GM06990 (cell line): ENCODE data around the gene NOL6.

Source experiments
- DNase-seq: peaks from one replicate; pipeline ENCODE4 v3.0.0-alpha.2; 2011; ENCODE audit not compliant: insufficient read length; ENCODE audit errors: extremely low read depth
- H3K27me3 ChIP-seq: replicated peaks from 2 replicates; pipeline ENCODE4 v1.6.0; 2011; ENCODE audit warnings: low read length; ENCODE audit not compliant: control insufficient read depth, insufficient read depth
- H3K36me3 ChIP-seq: 2 replicates; pipeline ENCODE4 v1.5.1; 2011; ENCODE audit warnings: low read length; ENCODE audit not compliant: control insufficient read depth, insufficient read depth
- H3K4me3 ChIP-seq: replicated peaks from 2 replicates; pipeline ENCODE4 v1.5.1; 2011; ENCODE audit warnings: low read depth, mild to moderate bottlenecking, control low read depth, low read length
- TF ChIP-seq, protein P1 (sequence below): IDR thresholded peaks from 2 replicates; pipeline ENCODE4 v1.5.1; 2011; ENCODE audit warnings: low read length, control low read depth, mild to moderate bottlenecking, inconsistent platforms; ENCODE audit not compliant: insufficient read depth, poor library complexity, severe bottlenecking

NOL6 gene

GRCh38 chr9:33443464-33444154 is 30.1 kb downstream of the NOL6 start:
- TF ChIP-seq, protein P1, sequence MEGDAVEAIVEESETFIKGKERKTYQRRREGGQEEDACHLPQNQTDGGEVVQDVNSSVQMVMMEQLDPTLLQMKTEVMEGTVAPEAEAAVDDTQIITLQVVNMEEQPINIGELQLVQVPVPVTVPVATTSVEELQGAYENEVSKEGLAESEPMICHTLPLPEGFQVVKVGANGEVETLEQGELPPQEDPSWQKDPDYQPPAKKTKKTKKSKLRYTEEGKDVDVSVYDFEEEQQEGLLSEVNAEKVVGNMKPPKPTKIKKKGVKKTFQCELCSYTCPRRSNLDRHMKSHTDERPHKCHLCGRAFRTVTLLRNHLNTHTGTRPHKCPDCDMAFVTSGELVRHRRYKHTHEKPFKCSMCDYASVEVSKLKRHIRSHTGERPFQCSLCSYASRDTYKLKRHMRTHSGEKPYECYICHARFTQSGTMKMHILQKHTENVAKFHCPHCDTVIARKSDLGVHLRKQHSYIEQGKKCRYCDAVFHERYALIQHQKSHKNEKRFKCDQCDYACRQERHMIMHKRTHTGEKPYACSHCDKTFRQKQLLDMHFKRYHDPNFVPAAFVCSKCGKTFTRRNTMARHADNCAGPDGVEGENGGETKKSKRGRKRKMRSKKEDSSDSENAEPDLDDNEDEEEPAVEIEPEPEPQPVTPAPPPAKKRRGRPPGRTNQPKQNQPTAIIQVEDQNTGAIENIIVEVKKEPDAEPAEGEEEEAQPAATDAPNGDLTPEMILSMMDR: no peak
- Histone ChIP-seq H3K36me3 (no peaks in the 10 kb centered on the region), H3K4me3 (no peak overlapping the region), H3K27me3 (peaks cover 2% of the 10 kb centered on the region)
- DNase-seq: no peak

DNA sequence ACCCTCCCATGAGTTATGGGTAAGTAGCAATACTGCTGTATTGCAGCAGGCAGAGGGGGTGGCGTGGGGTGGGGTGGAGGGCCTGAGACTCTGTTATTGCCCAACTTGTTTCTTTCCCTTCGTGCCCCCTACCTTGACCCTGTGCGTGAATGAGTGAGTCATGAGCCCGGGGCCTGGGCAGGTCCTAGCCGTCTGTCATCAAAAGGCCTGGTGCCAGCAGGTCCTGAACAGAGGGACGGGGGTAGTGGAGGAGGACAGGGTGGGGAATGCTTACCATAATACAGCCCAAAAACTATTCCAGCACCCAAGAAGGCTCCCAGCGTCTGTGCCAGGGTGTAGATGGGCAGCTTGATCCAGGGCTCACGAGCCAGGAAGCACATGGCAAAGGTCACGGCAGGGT is 30.7 kb downstream of the NOL6 start:
- TF ChIP-seq, protein P1: no peak
- Histone ChIP-seq H3K4me3 (no peak overlapping the region), H3K27me3 (peaks cover 1% of the 10 kb centered on the region), H3K36me3 (no peaks in the 10 kb centered on the region)
- no peak for DNase-seq

GRCh38 chr9:33442125-33442524 is 31.6 kb downstream of the NOL6 start:
- no peak for DNase-seq
- Histone ChIP-seq H3K27me3 (no peaks in the 10 kb centered on the region; the same call in 1 of the 2 replicates), H3K4me3 (no peak overlapping the region), H3K36me3 (no peaks in the 10 kb centered on the region)
- TF ChIP-seq, protein P1: no peak

DNA sequence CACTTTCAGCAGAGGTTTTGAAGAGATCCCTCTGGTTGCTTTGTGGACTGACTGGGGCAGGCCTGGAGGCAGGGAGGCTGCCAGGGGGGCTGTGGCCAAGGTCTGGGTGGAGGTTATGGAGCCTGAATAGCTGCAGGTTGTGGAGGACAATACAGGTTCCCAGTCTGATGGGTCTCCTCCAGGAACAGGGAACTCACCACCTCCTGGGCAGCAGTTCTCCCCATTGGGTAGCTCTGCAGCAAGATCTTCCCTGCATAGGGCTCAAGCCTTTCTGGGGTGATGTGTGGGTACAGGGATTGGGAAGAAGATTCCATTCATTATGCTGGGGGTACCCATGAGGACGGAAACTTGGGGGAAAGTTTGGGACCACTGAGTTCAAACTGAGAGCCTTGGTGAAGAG is 33.1 kb downstream of the NOL6 start:
- TF ChIP-seq, protein P1: no peak
- no peak overlapping the region for H3K4me3 ChIP-seq
- no peaks in the 10 kb centered on the region; the same call in 1 of the 2 replicates for H3K27me3 ChIP-seq
- DNase-seq: no peak
- H3K36me3 ChIP-seq: no peaks in the 10 kb centered on the region

- Histone ChIP-seq H3K4me3 (no peak overlapping the region), H3K36me3 (no peaks in the 10 kb centered on the region), H3K27me3 (peaks cover 1% of the 10 kb centered on the region; the same call in 1 of the 2 replicates)
- no peak for DNase-seq
- TF ChIP-seq, protein P1: no peak
Observed at GRCh38 chr9:33440204-33440603, 33.5 kb downstream of the NOL6 start.

GRCh38 chr9:33439731-33440130 is 34.0 kb downstream of the NOL6 start:
- Histone ChIP-seq H3K27me3 (peaks cover 1% of the 10 kb centered on the region; the same call in 1 of the 2 replicates), H3K36me3 (no peaks in the 10 kb centered on the region), H3K4me3 (no peak overlapping the region)
- TF ChIP-seq, protein P1: no peak
- DNase-seq: no peak
